H9 (cell line): ENCODE results near the gene BCAR3. TPM values are rescaled to one million over a fixed set of nuclear protein-coding genes. Genes with fewer than 3 reads are reported as not detected.

ENCODE experiments used
- DNase-seq: peaks from one replicate; pipeline ENCODE4 v3.0.0-alpha.2; 2017
- H2AFZ ChIP-seq: one replicate; pipeline ENCODE4 v1.6.1; 2013; ENCODE audit warnings: mild to moderate bottlenecking, low read length, control low read depth, moderate library complexity
- H2AK5ac ChIP-seq: 2 replicates; pipeline ENCODE4 v1.6.1; 2013; ENCODE audit warnings: low read length, control low read depth, mixed read lengths; ENCODE audit not compliant: insufficient read length
- H2BK120ac ChIP-seq: one replicate; pipeline ENCODE4 v1.6.1; 2013; ENCODE audit warnings: low read depth, mild to moderate bottlenecking, low read length, control low read depth, inconsistent platforms; ENCODE audit not compliant: poor library complexity, severe bottlenecking
- H2BK12ac ChIP-seq: 2 replicates; pipeline ENCODE4 v1.6.1; 2013; ENCODE audit warnings: low read length, control low read depth, mixed read lengths, low read depth; ENCODE audit not compliant: insufficient read length
- H2BK15ac ChIP-seq: 2 replicates; pipeline ENCODE4 v1.6.1; 2013; ENCODE audit warnings: low read depth, low read length, control low read depth
- H2BK20ac ChIP-seq: one replicate; pipeline ENCODE4 v1.6.1; 2013; ENCODE audit warnings: low read depth, mild to moderate bottlenecking, low read length, control low read depth, inconsistent platforms; ENCODE audit not compliant: poor library complexity, severe bottlenecking
- H2BK5ac ChIP-seq: 2 replicates; pipeline ENCODE4 v1.6.1; 2013; ENCODE audit warnings: low read length, control low read depth, mixed read lengths; ENCODE audit not compliant: insufficient read length
- H3K14ac ChIP-seq: 2 replicates; pipeline ENCODE4 v1.6.1; 2013; ENCODE audit warnings: low read length, control low read depth; ENCODE audit not compliant: insufficient read depth
- H3K18ac ChIP-seq: 2 replicates; pipeline ENCODE4 v1.6.1; 2013; ENCODE audit warnings: low read depth, mild to moderate bottlenecking, mixed read lengths, low read length, control low read depth; ENCODE audit not compliant: insufficient read length
- H3K23ac ChIP-seq: 2 replicates; pipeline ENCODE4 v1.6.1; 2013; ENCODE audit warnings: low read length, control low read depth, mixed read lengths, low read depth; ENCODE audit not compliant: insufficient read length
- H3K23me2 ChIP-seq: 2 replicates; pipeline ENCODE4 v1.6.1; 2013; ENCODE audit warnings: low read depth, mild to moderate bottlenecking, mixed read lengths, low read length, control low read depth; ENCODE audit not compliant: insufficient read length, poor library complexity, severe bottlenecking
- H3K27ac ChIP-seq: 2 replicates; pipeline ENCODE4 v1.5.1; 2013; ENCODE audit warnings: low read length, control low read depth, mixed read lengths, low read depth; ENCODE audit not compliant: insufficient read length
- H3K27me3 ChIP-seq: 2 replicates; pipeline ENCODE4 v1.6.1; 2013; ENCODE audit warnings: low read length, control low read depth, inconsistent platforms; ENCODE audit not compliant: insufficient read depth
- H3K4ac ChIP-seq: 2 replicates; pipeline ENCODE4 v1.6.1; 2013; ENCODE audit warnings: low read depth, mild to moderate bottlenecking, control low read depth, inconsistent platforms, low read length, moderate library complexity
- H3K4me1 ChIP-seq: 2 replicates; pipeline ENCODE4 v1.6.1; 2013; ENCODE audit warnings: low read length, control low read depth, inconsistent platforms; ENCODE audit not compliant: insufficient read depth
- H3K4me2 ChIP-seq: 2 replicates; pipeline ENCODE4 v1.6.1; 2013; ENCODE audit warnings: low read length, control low read depth, mixed read lengths; ENCODE audit not compliant: insufficient read length, insufficient read depth
- H3K56ac ChIP-seq: 2 replicates; pipeline ENCODE4 v1.6.1; 2013; ENCODE audit warnings: low read depth, mild to moderate bottlenecking, mixed read lengths, low read length, control low read depth; ENCODE audit not compliant: insufficient read length
- H3K79me1 ChIP-seq: 2 replicates; pipeline ENCODE4 v1.6.1; 2013; ENCODE audit warnings: low read depth, mild to moderate bottlenecking, moderate library complexity, low read length, control low read depth, inconsistent platforms; ENCODE audit not compliant: insufficient read depth, poor library complexity, severe bottlenecking
- H3K79me2 ChIP-seq: 2 replicates; pipeline ENCODE4 v1.6.1; 2013; ENCODE audit warnings: low read length, control low read depth, inconsistent platforms; ENCODE audit not compliant: insufficient read depth
- H3K9ac ChIP-seq: 2 replicates; pipeline ENCODE4 v1.6.1; 2013; ENCODE audit warnings: low read length, control low read depth, mixed read lengths; ENCODE audit not compliant: insufficient read length; ENCODE audit errors: extremely low read depth
- H3K9me3 ChIP-seq: one replicate; pipeline ENCODE4 v1.6.1; 2013; ENCODE audit warnings: low read depth, low read length, inconsistent platforms; ENCODE audit not compliant: control insufficient read depth
- H3T11ph ChIP-seq: one replicate; pipeline ENCODE4 v1.6.1; 2013; ENCODE audit warnings: mild to moderate bottlenecking, low read length, control low read depth, inconsistent platforms
- H4K20me1 ChIP-seq: one replicate; pipeline ENCODE4 v1.6.1; 2013; ENCODE audit not compliant: control insufficient read depth, insufficient read length, insufficient read depth
- H4K5ac ChIP-seq: 2 replicates; pipeline ENCODE4 v1.6.1; 2013; ENCODE audit warnings: low read depth, mild to moderate bottlenecking, mixed read lengths, low read length, control low read depth; ENCODE audit not compliant: insufficient read length
- H4K8ac ChIP-seq: replicated peaks from 2 replicates; pipeline ENCODE4 v1.6.1; 2013; ENCODE audit warnings: low read length, control low read depth, mixed read lengths, low read depth; ENCODE audit not compliant: insufficient read length
- H4K91ac ChIP-seq: 2 replicates; pipeline ENCODE4 v1.6.1; 2013; ENCODE audit warnings: low read depth, mild to moderate bottlenecking, moderate library complexity, mixed read lengths, low read length, control low read depth; ENCODE audit not compliant: insufficient read length
- H3K27ac Mint-ChIP-seq, 3 experiments: 2 replicates in 2 of 3; 3 replicates in 1 of 3; pipeline ENCODE4 v1.8.0; 2020 to 2021; ENCODE audit warnings: mixed read lengths in 3 of 3, mild to moderate bottlenecking in 1 of 3, moderate library complexity in 1 of 3
- H3K27me3 Mint-ChIP-seq: 2 replicates; pipeline ENCODE4 v1.8.0; 2021; ENCODE audit warnings: low read depth, mild to moderate bottlenecking, moderate library complexity, mixed read lengths
- H3K36me3 Mint-ChIP-seq, 3 experiments: 2 replicates in 2 of 3; 3 replicates in 1 of 3; pipeline ENCODE4 v1.8.0; 2020 to 2021; ENCODE audit warnings: low read depth in 3 of 3, mixed read lengths in 3 of 3; ENCODE audit not compliant: insufficient read depth in 1 of 3
- H3K4me1 Mint-ChIP-seq, 2 experiments: 2 replicates each; pipeline ENCODE4 v1.8.0; 2020; ENCODE audit warnings: mixed read lengths in 2 of 2
- H3K4me3 Mint-ChIP-seq, 2 experiments: 2 replicates in 1 of 2; 3 replicates in 1 of 2; pipeline ENCODE4 v1.8.0; 2020 to 2021; ENCODE audit warnings: mild to moderate bottlenecking in 2 of 2, mixed read lengths in 2 of 2, moderate library complexity in 1 of 2
- H3K9me3 Mint-ChIP-seq, 2 experiments: 2 replicates in 1 of 2; 3 replicates in 1 of 2; pipeline ENCODE4 v1.8.0; 2020; ENCODE audit warnings: mild to moderate bottlenecking in 2 of 2, mixed read lengths in 2 of 2, moderate library complexity in 1 of 2
- CTCF ChIP-seq: fragments of 200-600 bp; sonication (generic); conservative IDR thresholded peaks from 3 replicates; pipeline ENCODE4 v1.8.0; 2021; ENCODE audit warnings: antibody characterized with exemption, mild to moderate bottlenecking
- WGBS: extraction: QIAGEN DNeasy Blood & Tissue Kit; methylation state at CpG from one replicate; pipeline ENCODE4 v1.1.7; 2013; ENCODE audit warnings: missing lambda C conversion rate, low lambda C conversion rate, mixed read lengths; ENCODE audit not compliant: insufficient read length; ENCODE audit errors: extremely low coverage; 5-methylcytosine and 5-hydroxymethylcytosine counted together
- total RNA-seq: library from RNA; stranded (reverse); gene quantifications from 2 replicates; pipeline ENCODE4 v1.2.1, GENCODE V29; 2021

Gene BCAR3
- total RNA-seq, 1 experiment from 2014 or later = 4.9 TPM

- H3K4me1 ChIP-seq = no peaks in the 10 kb centered on the region; the same call in 1 of the 2 replicates
- Mint-ChIP-seq H3K4me1 (peaks cover 20 to 25% of the 10 kb centered on the region in 2 experiments), H3K27ac (no peak overlapping the region), H3K27me3 (no peaks in the 10 kb centered on the region), H3K4me3 (no peak overlapping the region), H3K9me3 (no peaks in the 10 kb centered on the region), H3K36me3 (peaks cover 17 to 26% (median 19%) of the 10 kb centered on the region in 3 experiments)
- H3K23me2 ChIP-seq = no peaks in the 10 kb centered on the region
- H3K18ac ChIP-seq = no peak overlapping the region
- H3K9me3 ChIP-seq = no peaks in the 10 kb centered on the region
- no peak overlapping the region for H3T11ph ChIP-seq
- H2BK15ac ChIP-seq = no peak overlapping the region
- no peak overlapping the region for H2AK5ac ChIP-seq
- no peak overlapping the region for H2BK12ac ChIP-seq
- no peaks in the 10 kb centered on the region for H4K20me1 ChIP-seq
- WGBS = no CpG with 5 or more reads among the region's 5 CpGs
- H2BK20ac ChIP-seq = no peak overlapping the region
- no peak overlapping the region for H4K91ac ChIP-seq
- no peak overlapping the region for H4K5ac ChIP-seq
- no peak overlapping the region for H2AFZ ChIP-seq
- no peak overlapping the region for H3K4ac ChIP-seq
- no peaks in the 10 kb centered on the region for H3K79me1 ChIP-seq
- H3K56ac ChIP-seq = no peak overlapping the region
- no peak overlapping the region for H4K8ac ChIP-seq
- no peak overlapping the region for H3K14ac ChIP-seq
- no peak overlapping the region for H3K4me2 ChIP-seq
- H3K23ac ChIP-seq = no peak overlapping the region
- H3K27me3 ChIP-seq = no peaks in the 10 kb centered on the region; the same call in 1 of the 2 replicates
- DNase-seq = no peak
- no peak overlapping the region for H3K9ac ChIP-seq
- H2BK120ac ChIP-seq = no peak overlapping the region
- H3K27ac ChIP-seq = no peak overlapping the region
- no peak overlapping the region for H2BK5ac ChIP-seq
- TF ChIP-seq CTCF = no peak
- H3K79me2 ChIP-seq = no peaks in the 10 kb centered on the region
Observed at GRCh38 chr1:93587354-93587753, 94.3 kb downstream of the BCAR3 start.
